Inferior parietal cortex (tissue), 1 donor: ENCODE data around the gene ALDH1L1.

Experiments used
- DNase-seq: peaks from one replicate; pipeline ENCODE4 v3.0.0-alpha.2; 2016; ENCODE audit errors: extremely low spot score

ALDH1L1 gene

DNA sequence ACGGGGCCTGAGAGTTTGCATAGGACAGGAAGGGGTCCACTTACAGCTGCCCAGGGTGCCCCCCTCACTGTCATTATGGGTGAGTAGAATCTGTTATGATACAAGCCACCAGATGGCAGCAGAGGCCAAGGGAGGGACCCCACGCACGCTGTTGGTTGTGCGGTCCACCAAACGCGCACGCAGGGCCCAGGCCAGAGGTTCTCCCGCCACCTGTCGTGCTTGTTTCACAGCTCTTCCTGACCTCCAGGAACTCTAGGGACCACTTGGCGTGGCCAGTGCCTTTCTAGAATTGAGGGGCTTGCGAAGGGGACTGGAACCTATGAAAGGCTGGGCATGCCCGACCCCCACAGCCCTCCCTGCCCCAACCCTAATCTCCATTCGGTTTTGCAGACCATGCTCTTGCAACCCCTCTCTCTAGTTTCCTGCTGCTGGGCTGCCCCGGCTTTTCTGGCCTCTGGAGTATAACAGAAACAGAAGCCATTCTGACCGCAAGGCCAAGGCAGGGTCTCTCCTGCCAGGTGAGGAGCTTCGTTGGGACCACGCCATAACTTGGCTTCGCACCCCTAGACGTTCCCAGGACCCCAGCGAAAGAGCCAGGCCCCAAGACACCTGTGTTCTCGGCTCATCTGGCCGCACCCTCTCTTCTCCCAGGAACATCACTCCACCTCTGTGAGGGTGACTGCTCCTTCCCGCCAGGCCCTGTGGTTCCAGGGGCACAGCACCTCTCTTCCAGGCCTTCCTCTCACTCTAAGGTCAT, 46.0 kb downstream of the ALDH1L1 start:
- peak; percentile 76 for DNase-seq

DNA sequence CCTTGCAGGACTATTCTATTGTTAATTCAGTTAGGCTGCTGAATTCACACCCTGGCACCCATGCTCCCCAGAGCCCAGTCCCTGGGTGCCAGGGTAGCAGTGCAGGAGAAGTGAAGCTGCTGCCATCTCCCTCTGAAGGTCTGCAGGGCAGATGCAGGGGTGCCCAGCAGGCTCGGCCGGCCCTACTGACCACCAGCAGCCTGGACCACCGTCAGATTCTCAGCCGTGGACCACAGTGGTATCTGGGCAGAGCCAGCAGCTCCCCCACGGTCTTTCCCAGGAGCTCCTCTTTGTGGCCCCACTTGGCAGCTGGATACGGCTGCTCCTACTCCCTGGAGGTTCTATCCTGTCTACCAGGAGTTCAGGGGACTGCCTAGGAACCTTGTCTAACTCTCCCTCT, 46.8 kb downstream of the ALDH1L1 start:
- no peak for DNase-seq

- peak; percentile 3 for DNase-seq
Observed at GRCh38 chr3:126132751-126133511, 47.5 kb downstream of the ALDH1L1 start.

GRCh38 chr3:126131881-126132750, 48.3 kb downstream of the ALDH1L1 start:
- no peak for DNase-seq

DNA sequence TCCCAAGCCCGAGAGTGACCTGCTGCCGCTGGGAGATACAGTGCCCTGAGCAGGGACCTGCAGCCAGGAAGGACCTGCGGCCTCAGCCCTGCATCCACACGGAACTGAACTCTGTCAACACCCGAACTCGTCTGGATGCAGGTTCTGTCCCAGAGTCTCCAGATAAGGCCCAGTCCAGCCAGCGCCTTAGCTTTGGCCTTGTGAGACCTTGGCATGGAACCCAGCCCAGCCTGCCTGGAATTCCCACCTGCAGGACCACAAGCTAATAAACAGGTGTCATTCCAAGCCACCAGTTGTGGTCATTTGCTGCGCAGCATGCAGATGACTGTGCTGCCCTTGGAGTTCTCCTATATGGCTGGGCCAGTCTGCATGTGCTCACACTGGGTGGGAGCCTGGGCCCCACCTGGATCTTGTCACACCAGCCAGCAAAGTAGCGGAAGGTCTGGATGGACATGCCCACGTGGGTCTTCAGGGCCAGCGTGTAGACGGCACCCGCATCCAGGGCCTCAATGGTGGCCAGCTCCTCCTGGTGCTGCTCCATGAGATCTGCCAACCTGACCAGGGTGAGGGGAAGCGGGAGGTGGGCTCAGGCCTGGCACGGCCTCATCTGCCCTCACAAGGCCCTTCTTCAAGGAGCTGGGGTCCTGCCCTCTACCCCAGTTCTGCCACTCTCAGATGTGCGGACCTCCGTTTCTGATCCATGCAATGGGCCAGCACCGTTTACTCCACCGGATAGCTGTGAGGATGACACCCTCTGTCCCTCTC, 49.2 kb downstream of the ALDH1L1 start:
- DNase-seq = no peak

GRCh38 chr3:126130081-126130855, 50.1 kb downstream of the ALDH1L1 start:
- no peak for DNase-seq

- no peak for DNase-seq
Observed at GRCh38 chr3:126129398-126129891, 50.9 kb downstream of the ALDH1L1 start.

GRCh38 chr3:126128504-126129397, 51.6 kb downstream of the ALDH1L1 start:
- DNase-seq = no peak

GRCh38 chr3:126127904-126128303, 52.5 kb downstream of the ALDH1L1 start:
- no peak for DNase-seq

DNA sequence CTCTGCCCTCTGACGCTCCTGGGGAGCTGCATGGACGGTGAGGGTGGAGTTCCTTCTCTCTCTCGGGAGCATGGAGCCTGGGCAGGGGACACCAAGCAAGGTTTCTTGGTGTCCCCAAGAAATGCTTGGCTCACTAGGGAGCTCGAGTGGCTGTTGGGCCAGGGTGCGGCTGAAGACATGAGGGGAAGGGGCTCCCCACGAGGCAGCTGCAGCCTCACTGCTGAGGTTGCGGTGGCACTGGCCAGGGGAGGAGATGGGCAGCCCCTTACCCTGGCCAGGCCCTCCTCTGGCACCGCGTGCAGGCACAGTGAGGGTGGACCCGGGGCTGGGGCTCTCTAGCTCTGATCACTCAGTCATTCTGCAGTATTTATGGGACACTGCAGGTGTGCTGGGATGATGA, 52.9 kb downstream of the ALDH1L1 start:
- no peak for DNase-seq

DNA sequence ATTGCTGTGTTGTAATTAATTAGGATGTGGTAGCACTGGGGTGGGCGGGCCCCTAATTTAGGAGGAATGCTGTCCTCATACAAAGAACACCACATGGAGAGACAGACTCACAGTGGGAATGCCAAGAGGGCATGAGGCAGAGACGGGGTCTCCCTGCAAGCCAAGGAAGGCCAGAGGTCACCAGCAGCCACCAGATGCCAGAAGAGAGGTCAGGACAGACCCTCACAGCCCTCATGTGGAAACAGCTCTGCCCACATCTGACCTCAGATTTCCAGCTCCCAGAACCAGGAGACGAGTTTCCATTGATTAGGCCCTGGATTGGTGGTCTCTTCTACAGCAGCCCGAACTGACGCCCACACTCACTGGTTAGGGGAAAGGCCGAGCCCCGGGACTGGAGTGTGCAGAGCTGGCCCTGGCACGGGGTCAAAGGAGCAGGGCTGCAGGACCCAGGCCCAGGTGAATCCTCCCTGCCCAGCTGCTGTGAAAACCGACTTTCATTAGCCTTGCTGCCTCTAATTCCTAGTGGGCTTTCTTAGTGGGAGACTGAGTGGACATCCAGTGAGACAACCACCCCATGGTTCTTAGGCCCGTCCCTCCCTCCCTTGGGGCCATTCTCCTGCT, 53.5 kb downstream of the ALDH1L1 start:
- no peak for DNase-seq

- no peak for DNase-seq
Observed at GRCh38 chr3:126126286-126126685, 54.1 kb downstream of the ALDH1L1 start.

DNA sequence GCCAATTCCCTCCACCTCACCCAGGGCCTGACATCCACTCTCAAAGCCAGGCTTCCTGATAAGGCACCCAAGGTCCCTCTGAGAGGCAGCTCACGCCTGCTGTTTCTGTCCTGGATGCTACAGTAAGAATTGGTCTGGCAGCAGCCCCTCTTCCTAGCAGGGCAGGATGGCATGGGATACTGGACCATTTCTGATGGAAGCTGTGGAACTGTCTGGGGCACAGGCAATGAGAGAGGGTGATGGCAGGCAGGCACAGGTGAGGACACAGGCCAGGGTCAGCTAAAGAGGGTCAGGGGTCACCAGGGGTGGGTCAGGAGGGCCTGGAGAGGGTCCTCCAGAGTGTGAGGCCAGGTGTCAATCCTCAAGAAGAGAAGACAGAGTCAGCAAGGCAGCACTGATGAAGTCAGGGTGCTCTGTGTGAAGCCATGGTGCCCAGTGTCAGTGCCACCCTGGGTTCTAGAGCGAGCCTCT, 54.6 kb downstream of the ALDH1L1 start:
- DNase-seq = no peak

- DNase-seq = no peak
Observed at GRCh38 chr3:126125341-126125740, 55.0 kb downstream of the ALDH1L1 start.

DNA sequence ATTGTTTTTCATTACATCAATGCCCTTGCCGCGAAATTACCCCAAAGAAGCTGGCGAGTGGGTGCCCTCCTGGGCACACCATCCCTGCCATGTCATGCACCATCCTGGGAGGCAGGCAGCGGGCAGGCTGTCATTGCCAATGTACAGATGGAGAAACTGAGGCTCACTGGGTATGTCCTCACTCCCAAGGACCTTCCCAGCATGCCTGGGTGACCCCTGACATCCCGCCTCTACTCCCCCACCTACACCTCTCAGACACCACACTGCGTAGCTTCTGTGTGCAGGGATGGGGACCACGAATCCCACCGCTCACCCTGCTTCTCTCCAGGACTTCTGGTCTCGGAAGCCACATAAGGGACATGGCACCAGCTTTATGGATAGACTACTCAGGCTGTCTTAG, 55.5 kb downstream of the ALDH1L1 start:
- no peak for DNase-seq

GRCh38 chr3:126124148-126124868, 56.1 kb downstream of the ALDH1L1 start:
- DNase-seq = no peak

- no peak for DNase-seq
Observed at GRCh38 chr3:126121632-126122031, 58.8 kb downstream of the ALDH1L1 start.

DNA sequence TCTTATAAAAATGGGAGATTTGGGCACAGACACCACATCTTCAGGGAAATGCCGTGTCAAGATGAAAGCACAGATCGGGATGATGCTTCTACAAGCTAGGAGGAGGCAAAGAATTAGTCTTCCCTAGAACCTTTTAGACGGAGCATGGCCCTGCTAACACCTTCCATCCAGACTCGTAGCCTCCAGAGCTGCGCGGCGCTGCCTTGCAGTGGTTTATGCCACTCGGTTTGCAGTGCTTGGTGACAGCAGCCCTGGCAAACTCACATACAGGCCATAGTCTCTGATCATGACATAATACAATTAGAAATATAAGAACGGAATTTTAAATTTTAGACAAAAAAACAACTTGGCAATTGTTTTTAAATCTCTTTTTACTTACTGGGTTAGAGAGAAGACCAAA, 59.3 kb downstream of the ALDH1L1 start:
- DNase-seq = no peak
